Stimulated activated CD8-positive, alpha-beta memory T cell treated with anti-CD3 and anti-CD28 coated beads, Interleukin-12 subunit alpha, Interleukin-12 subunit beta, amount 100 ng/mL, for 24 hours (primary cell): ENCODE measurements around the gene NAA10.

Experiments used
- DNase-seq: peaks from one replicate; pipeline ENCODE4 v3.0.0-alpha.2; 2020; ENCODE audit errors: extremely low read depth

Gene NAA10

GRCh38 chrX:153948002-153948466 is 13.2 kb upstream of the NAA10 start:
- DNase-seq, result no peak

GRCh38 chrX:153947009-153947769 is 12.4 kb upstream of the NAA10 start:
- DNase-seq, result no peak

DNA sequence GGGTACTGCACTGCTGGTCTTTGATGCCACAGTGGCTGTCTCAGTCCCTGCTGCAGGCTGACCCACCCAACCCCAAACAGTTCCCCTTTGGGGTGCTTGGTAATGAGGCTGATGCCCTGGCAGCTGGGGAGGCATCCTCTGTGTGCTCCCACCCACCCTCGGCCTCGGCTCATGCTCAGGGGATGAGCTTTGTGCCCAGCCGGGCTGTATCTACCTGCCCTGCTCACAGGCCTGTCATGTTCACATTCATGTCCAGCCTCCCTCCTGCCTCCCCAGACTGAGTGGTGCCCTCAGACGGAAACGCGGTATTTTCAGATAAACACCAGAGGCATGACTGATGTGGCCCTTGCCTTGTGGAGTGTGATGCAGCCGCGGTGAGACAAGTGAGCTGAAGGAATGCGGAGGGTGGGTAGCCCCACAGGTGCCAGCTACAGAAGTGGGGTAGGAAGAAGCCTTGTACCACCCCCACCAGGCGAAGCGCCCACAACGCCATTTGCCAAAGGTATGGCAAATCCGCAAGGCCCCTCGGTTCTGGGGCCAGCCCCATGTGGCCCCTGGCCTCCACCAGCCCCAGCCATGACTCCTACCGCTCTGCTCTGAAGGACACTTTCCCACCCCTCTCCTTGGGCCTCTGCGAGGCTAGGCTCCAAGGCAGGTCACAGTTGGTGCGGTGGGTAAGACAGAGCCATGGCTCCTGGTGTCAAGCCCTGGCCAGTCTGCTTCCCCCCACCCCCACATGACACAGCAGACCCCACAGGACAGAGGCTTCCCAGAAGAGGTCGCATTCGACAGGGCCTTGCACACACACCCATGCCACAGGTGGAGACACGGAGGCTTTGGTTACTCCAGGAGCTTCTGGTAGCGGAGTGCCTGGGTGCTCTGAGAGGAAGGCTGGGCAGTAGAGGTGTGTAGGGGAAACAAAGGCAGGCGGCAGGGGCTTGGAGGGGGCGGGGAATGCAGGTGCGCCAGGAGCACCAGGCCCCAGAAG is 11.4 kb upstream of the NAA10 start:
- no peak for DNase-seq

DNA sequence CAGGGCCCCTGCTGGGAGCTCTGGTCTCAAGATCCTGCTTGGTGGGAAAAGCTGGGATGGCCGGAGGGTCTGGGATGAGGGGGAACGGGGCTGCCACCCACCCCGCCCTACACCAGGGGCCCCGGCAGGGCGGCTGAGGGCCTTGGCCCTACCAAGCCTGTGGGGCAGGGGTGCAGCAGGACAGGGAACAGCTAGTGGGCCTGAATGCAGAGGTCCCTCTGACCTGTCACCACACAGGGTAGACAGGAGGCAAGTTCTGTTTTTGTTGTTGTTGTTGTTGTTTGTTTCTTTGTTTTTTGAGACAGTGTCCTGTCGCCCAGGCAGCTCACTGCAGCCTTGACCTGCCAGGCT is 9.9 kb upstream of the NAA10 start:
- DNase-seq, result no peak

- DNase-seq, result no peak
These were observed 9.4 kb upstream of the NAA10 start, which contains the start of gene RENBP for GRCh38 chrX:153944140-153944799. Gene RENBP (minus strand): TSS chrX:153944643. CDS start chrX:153944610, 33 bp downstream.

GRCh38 chrX:153941336-153942252 is 6.8 kb upstream of the NAA10 start:
- DNase-seq, result no peak

GRCh38 chrX:153939573-153939972 is 4.7 kb upstream of the NAA10 start:
- no peak for DNase-seq

DNA sequence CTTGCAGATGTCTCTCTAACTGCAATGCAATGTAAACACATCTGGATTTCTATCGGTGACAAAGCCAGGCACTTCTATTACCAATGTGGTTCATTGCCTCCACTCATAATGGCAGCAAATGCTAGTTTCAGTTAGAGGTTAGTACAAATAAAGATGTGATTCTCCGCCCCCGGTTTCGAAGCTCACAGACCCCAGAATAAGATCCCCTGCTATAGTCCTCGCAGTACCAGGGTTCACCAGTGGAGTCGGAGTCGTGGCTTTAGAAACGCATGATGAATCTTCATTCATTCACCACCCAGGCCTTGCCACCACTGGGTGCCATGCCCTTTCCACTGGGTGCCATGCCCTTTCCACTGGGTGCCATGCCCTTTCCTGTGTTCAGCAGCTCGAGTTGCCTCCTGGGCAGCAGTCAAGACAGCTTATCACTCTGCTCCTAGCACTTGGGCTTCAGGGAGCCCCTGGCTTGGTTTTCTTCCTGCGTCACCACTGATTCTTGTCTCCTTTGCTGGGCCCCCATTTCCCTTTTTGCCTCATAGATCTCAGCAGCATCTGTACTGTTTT is 3.5 kb upstream of the NAA10 start:
- no peak for DNase-seq

- DNase-seq, result no peak
These were observed 2.2 kb upstream of the NAA10 start for GRCh38 chrX:153937056-153937455.

DNA sequence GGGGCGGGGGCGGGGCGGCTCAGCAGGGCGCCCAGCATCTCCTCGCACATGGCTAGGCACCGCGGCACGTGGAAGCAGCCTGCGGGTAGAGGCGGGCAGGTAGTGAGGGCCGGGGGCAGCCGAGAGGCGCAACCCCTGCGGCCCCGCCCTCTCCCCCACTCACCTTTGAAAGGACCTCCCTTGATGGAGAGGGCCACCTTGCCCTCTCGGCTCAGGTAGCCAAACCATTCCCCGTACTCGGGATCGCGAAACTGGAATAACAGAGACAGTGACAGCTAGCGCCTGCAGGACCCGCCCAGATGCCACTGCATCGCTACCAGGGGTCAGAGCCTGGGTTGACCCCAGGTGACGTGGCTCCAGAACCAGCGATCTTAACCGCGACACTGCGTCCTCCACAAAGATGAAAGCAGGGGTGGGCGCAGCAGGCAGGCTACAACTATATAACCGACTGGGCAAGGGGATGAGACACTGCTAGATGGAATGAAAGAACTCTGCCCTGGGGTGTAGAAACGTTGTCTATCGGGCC is 552 bp upstream of the NAA10 start:
- DNase-seq, result no peak

- DNase-seq, result no peak
These were observed 582 bp downstream of the NAA10 start for GRCh38 chrX:153934148-153934761.

DNA sequence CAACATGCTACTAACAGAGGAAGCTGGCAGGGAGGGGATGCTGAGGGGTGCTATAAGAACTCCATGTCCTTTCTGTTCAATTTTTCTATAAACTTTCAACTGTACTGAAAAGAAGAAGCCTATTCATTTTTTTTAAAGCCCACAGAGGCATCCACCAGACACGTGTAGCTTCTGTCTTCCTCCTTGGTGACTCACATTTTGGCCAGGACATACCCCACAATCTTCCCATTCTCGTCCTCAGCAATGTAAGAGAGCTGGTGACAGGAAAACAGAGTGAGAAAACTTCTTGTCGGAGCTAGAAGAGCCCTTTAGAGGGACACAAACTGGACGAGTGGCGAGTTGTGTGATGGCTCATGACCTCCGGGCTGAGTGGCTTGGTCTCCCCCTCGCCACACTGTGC is 1.1 kb downstream of the NAA10 start:
- no peak for DNase-seq

GRCh38 chrX:153932220-153932915 is 2.5 kb downstream of the NAA10 start:
- no peak for DNase-seq

- no peak for DNase-seq
These were observed 3.1 kb downstream of the NAA10 start for GRCh38 chrX:153931748-153932147.

DNA sequence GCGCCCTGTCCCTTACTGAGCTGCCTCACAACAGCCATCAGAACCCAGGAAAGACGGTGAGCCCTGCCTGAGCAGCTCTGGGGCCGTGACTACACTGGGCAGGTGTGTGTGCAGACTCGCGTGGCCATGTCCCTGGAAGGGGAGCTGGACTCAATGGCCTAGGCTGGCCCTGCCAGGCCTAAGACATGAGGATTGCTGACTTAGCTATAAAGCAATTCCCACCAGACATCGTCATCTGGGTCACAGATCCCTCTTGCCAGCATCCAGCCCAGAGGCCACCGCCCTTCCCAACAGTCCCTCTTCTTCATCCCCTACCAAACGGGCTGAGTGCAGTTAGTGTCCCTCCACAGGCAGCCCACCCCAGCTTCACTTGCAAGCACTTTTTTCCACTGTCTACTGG is 3.7 kb downstream of the NAA10 start:
- DNase-seq, result no peak

DNA sequence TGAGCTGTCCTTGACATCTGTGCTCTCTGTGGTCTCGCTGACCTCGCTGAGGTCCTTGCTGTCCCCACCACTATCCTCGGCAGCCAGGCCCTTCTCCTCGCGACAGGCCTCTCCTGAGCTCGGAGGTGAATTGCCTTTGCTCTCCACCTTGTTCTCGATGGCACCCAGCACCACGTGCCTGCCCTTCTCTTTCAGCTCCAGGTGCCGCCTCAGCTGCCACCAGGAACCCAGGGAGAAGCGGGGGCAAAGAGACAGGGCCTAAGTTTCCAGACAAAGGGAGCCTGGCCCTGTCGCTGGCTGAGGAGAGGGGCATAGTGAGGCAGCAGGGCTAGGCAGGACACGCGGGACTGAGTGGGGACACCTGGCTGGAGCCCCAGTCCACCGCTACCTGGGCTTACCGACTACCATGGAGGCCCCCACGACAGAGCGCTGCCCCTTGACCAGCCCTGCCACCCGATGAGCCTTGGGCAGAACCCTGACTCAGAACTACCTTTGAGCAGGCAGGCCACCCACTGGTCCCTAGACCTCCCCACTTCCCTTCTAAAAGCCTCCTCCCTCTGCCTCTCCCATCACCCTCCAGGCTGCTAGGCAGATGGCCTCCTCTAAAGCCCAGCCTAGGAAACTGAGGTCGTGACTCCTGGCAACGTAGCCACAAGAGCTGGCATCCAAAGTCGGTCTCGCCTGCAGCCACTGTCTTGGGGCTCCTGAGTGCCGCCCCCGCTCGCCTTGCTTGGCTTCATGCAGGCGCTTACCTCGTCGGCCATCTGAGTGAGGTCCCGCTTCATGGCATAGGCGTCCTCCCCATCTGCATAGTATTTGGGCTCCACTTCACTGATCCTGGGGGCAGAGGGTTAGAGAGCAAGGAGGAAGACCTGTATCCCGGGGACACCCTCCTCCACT is 4.6 kb downstream of the NAA10 start:
- no peak for DNase-seq

DNA sequence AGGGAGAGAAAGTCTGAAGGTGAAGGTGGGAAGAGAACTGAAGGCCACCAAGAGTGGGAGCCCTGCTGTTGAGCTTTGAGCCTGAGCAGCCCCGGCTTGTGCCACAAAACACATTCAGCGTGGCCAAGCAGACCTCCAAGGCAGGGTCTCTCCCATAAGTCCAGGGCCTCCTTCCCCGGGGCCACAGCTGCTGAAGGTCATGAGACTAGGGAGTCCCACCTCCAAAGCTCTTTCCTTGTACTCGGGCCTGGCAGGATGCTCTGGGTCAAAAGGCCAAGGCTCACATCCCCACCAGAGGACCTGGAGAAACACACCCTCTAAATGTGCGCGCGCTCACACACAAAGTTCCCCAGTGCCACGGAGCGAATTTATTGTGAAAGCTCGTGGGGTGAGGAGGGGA is 5.3 kb downstream of the NAA10 start:
- DNase-seq, result no peak

- DNase-seq, result no peak
These were observed 6.0 kb downstream of the NAA10 start for GRCh38 chrX:153928846-153929245.
